Uterine smooth muscle cell (primary cell): ENCODE measurements around the gene IRF5. TPM values are rescaled to one million over a fixed set of nuclear protein-coding genes. Genes with fewer than 3 reads are reported as not detected.

ENCODE experiments used
- total RNA-seq: library from RNA; depleted of rRNA; stranded (reverse); fragments of >200 nt; gene quantifications from 2 replicates; pipeline ENCODE4 v1.2.3, GENCODE V29; 2014

IRF5 gene
- total RNA-seq: 0.11 and 0.37 TPM in 2 replicates

GRCh38 chr7:128937647-128938543, at the start of gene IRF5:
Gene IRF5, plus strand, starts transcription at chr7:128937927. Its CDS starts 4,155 bp downstream, at chr7:128942082.

GRCh38 chr7:128910569-128910945, 27.2 kb upstream of the IRF5 start, which contains the start of gene KCP:
Gene KCP, minus strand, starts transcription at chr7:128910709. Its CDS starts 33 bp downstream, at chr7:128910676.

Other genes starting within 250 kb of the IRF5 start
- 1,088 and 1,188 TPM in 2 replicates for gene CALU, start 198.6 kb upstream of the IRF5 start, total RNA-seq
- gene OPN1SW, start 162.1 kb upstream of the IRF5 start, total RNA-seq: not detected in 2 replicates
- 14.7 and 17.9 TPM in 2 replicates for gene CCDC136, start 146.0 kb upstream of the IRF5 start, total RNA-seq
- gene FLNC, start 107.5 kb upstream of the IRF5 start, total RNA-seq: 286 and 354 TPM in 2 replicates
- gene ATP6V1F, start 75.1 kb upstream of the IRF5 start, total RNA-seq: 84.0 and 94.6 TPM in 2 replicates
- gene KCP, start 27.2 kb upstream of the IRF5 start, total RNA-seq: 0.55 and 5.2 TPM in 2 replicates
- 76.5 and 90.9 TPM in 2 replicates for gene TNPO3, start 117.2 kb downstream of the IRF5 start, total RNA-seq
- 0.11 and 0.25 TPM in 2 replicates for gene TSPAN33, start 206.8 kb downstream of the IRF5 start, total RNA-seq